ENCODE results near the gene GFPT2. TPM values are rescaled to one million over a fixed set of nuclear protein-coding genes. Genes with fewer than 3 reads are reported as not detected.

Gene GFPT2
- total RNA-seq, 2 donors from 2014 or later, result 3.9 to 17.5 TPM

DNA sequence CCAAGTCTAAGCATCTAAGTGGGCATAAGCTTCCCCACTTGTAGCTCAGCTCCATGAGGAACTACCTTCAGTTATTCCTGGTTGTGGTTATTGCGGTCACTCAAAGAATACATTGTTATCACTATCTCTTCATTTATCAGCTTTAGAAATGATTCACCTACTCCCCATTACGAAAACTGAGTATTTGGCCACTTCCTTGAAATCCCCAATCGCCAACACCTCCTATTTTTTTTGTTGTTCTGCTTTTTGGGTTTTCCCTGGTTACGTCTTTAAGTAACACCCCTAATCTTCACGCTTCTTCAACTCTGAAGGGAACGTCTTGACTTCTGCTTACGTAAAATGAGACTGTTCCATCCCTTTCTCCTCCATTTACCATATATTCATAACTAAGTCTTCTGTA is 81.9 kb downstream of the GFPT2 start:
- no peaks in the 10 kb centered on the region for H3K27me3 ChIP-seq
- DNase-seq (no peak), ATAC-seq (no peak)
- H3K27ac ChIP-seq, result no peak overlapping the region
- TF ChIP-seq CTCF (IDR thresholded peaks at IDR 0.05) (no peak), POLR2A (IDR thresholded peaks at IDR 0.05) (no peak)
- intact Hi-C loops (cut with DNase I), result no loop called here
- peaks cover 0 to 49% (median 0%) of the 10 kb centered on the region in 3 donors for H3K9me3 ChIP-seq
- WGBS, 2 donors, result 80 to 81% methylated on average over 7 of the region's 7 CpGs
- H3K4me3 ChIP-seq, result no peak overlapping the region
- H3K4me1 ChIP-seq, result no peaks in the 10 kb centered on the region
- H3K36me3 ChIP-seq (replicated peaks in 1 of 2; ENCODE audit: insufficient read depth in 1 of 2, low read depth in 2 of 2), result peaks cover 19 to 21% of the 10 kb centered on the region in 2 donors

DNA sequence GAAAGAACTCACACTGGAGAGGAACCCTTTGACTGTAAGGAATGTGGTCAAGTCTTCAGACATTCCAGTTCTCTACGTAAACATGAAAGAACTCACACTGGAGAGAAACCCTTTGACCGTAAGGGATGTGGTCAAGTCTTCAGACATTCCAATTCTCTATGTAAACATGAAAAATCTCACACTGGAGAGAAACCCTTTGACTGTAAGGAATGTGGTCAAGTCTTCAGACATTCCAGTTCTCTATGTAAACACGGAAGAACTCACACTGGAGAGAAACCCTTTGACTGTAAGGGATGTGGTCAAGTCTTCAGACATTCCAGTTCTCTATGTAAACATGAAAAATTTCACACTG is 93.9 kb downstream of the GFPT2 start:
- peaks cover 56 to 59% of the 10 kb centered on the region in 2 donors for H3K36me3 ChIP-seq (replicated peaks in 1 of 2; ENCODE audit: insufficient read depth in 1 of 2, low read depth in 2 of 2)
- WGBS, 2 donors, result 59 to 72% methylated on average over 3 of the region's 3 CpGs

DNA sequence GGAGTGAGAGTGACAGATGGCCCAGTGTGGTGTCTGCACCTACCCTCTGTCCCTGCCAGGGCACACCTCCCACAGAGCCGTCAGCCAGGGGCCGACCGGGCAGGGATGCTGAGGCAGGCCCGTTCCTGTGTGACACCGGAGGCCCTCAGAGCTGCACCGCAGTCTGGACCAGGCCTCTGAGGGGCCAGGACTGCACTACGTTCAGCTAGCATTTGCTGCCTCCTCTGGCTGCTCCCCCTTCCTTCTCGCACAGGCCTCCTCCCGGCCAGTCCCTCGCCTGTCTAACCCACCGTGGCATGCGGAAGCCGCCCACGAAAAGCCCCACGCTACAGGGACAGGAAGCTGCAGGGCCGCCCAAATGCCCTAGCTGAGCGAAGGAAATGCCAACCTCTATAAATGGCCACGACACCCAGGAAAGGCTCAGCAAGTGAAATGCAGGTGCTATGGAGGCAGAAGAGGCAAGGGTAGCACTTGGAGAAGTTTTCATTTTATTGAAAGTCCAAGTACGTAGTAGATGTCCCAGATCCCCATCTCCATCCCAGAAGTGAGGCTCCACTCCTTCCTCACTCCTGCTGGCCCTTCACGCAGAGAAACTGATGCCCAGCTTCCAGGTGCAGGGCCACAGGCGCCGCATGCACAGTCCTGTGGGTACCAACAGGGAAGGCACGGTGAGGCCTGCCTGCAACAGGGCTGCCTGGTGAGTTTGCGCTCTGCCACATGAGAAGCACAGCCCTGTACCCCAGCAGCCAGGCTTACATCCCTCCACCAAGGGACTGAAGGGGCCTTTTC is 99.9 kb downstream of the GFPT2 start:
- Histone ChIP-seq H3K4me1 (no peaks in the 10 kb centered on the region), H3K27me3 (no peaks in the 10 kb centered on the region), H3K9me3 (peaks cover 0 to 84% (median 7%) of the 10 kb centered on the region in 3 donors), H3K4me3 (no peak overlapping the region), H3K27ac (no peak overlapping the region), H3K36me3 (replicated peaks in 1 of 2; ENCODE audit: insufficient read depth in 1 of 2, low read depth in 2 of 2) (peaks cover 27 to 46% of the 10 kb centered on the region in 2 donors)
- DNase-seq (no peak), ATAC-seq (no peak)
- TF ChIP-seq POLR2A (IDR thresholded peaks at IDR 0.05) (no peak), CTCF (IDR thresholded peaks at IDR 0.05) (no peak)
- intact Hi-C loops (cut with DNase I), result no loop called here
- 94 to 97% methylated on average over 24 of the region's 24 CpGs for WGBS, 2 donors

More for the DNA sequence above, 93.9 kb downstream of the GFPT2 start:
- Histone ChIP-seq H3K9me3 (peaks cover 0 to 93% (median 5%) of the 10 kb centered on the region in 3 donors), H3K27ac (no peak overlapping the region), H3K4me1 (no peaks in the 10 kb centered on the region), H3K4me3 (no peak overlapping the region), H3K27me3 (no peaks in the 10 kb centered on the region)
- DNase-seq (no peak), ATAC-seq (no peak)
- intact Hi-C loops (cut with DNase I), result no loop called here
- TF ChIP-seq CTCF (IDR thresholded peaks at IDR 0.05), result no peak
- TF ChIP-seq POLR2A (IDR thresholded peaks at IDR 0.05), result no peak

DNA sequence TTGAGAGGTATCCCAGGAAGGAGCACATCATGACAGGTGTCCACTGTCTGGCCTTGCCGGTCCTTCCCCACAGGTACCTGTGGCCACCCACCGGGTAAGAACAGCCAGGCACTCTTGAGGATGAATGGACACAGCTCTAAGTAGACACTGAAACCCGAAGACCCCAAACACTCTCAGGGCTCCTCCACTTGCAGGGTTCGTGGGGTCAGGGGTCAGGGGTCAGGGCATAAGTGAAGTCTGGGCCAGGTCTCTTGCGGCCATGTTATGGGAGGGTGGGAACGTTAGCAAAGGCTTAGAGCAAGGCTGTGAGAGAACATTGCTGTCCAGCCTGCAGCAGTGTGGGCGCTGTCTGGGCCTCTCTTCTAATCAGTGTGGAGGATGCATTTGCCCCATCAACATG is 101.2 kb downstream of the GFPT2 start:
- Histone ChIP-seq H3K27ac (no peak overlapping the region), H3K9me3 (peaks cover 0 to 70% (median 7%) of the 10 kb centered on the region in 3 donors), H3K27me3 (no peaks in the 10 kb centered on the region), H3K4me3 (no peak overlapping the region), H3K36me3 (replicated peaks in 1 of 2; ENCODE audit: insufficient read depth in 1 of 2, low read depth in 2 of 2) (peaks cover 29 to 44% of the 10 kb centered on the region in 2 donors), H3K4me1 (no peaks in the 10 kb centered on the region)
- 96% methylated on average over 7 of the region's 7 CpGs; no CpG with 5 or more reads in 1 of the 2 donors for WGBS, 2 donors
- DNase-seq (no peak), ATAC-seq (no peak)
- TF ChIP-seq POLR2A (IDR thresholded peaks at IDR 0.05) (no peak), CTCF (IDR thresholded peaks at IDR 0.05) (no peak)
- intact Hi-C loops (cut with DNase I), result no loop called here

GRCh38 chr5:180251141-180251540 is 102.0 kb downstream of the GFPT2 start:
- no peak for TF ChIP-seq CTCF (IDR thresholded peaks at IDR 0.05)
- no peak for TF ChIP-seq POLR2A (IDR thresholded peaks at IDR 0.05)
- WGBS, 2 donors, result 91 to 92% methylated on average over 6 to 9 of the region's 9 CpGs
- peaks cover 0 to 63% (median 3%) of the 10 kb centered on the region in 3 donors for H3K9me3 ChIP-seq
- no peaks in the 10 kb centered on the region for H3K27me3 ChIP-seq
- no peak overlapping the region for H3K27ac ChIP-seq
- H3K4me1 ChIP-seq, result no peaks in the 10 kb centered on the region
- ATAC-seq (no peak), DNase-seq (no peak)
- H3K4me3 ChIP-seq, result no peak overlapping the region
- H3K36me3 ChIP-seq (replicated peaks in 1 of 2; ENCODE audit: insufficient read depth in 1 of 2, low read depth in 2 of 2), result peaks cover 24 to 39% of the 10 kb centered on the region in 2 donors
- intact Hi-C loops (cut with DNase I), result no loop called here
